ENCODE results near the gene ONECUT2. TPM values are rescaled to one million over a fixed set of nuclear protein-coding genes. Genes with fewer than 3 reads are reported as not detected.

The ONECUT2 gene
- total and polyA plus RNA-seq, 2 donors (not counting 1 experiment from before 2014, with no cell fraction given) = not detected

- ATAC-seq (ENCODE audit: low read depth) = no peak
- 7% methylated on average over 3 of the region's 22 CpGs for WGBS (ENCODE audit: insufficient coverage)
- Histone ChIP-seq H3K4me1 (ENCODE audit: control insufficient read depth in 2 of 2, insufficient read depth in 2 of 2, low read length in 2 of 2) (peaks cover 20 to 38% of the 10 kb centered on the region in 2 donors), H3K9ac (ENCODE audit: low read length) (peak overlapping the region; percentile 6), H3K4me2 (replicated peaks; ENCODE audit: low read depth, low read length, poor library complexity, severe bottlenecking) (peak overlapping the region; percentile 7), H3K27me3 (replicated peaks in 1 of 4; ENCODE audit: control extremely low read depth in 1 of 4, control insufficient read depth in 3 of 4, insufficient read depth in 4 of 4, low read length in 3 of 4) (peaks cover 0 to 84% (median 74%) of the 10 kb centered on the region in 4 experiments), H3K79me2 (ENCODE audit: control insufficient read depth, insufficient read depth, low read length) (no peaks in the 10 kb centered on the region), H3K36me3 (replicated peaks in 1 of 2; ENCODE audit: control extremely low read depth in 1 of 2, control insufficient read depth in 1 of 2, extremely low read depth in 1 of 2, insufficient read depth in 2 of 2, low read length in 1 of 2) (no peaks in the 10 kb centered on the region), H4K20me1 (ENCODE audit: control insufficient read depth, insufficient read depth, low read length, poor library complexity, severe bottlenecking) (no peaks in the 10 kb centered on the region), H3K4me3 (ENCODE audit: control extremely low read depth in 1 of 5, extremely low read depth in 1 of 5, insufficient read depth in 1 of 5, low read depth in 2 of 5, low read length in 4 of 5) (peak overlapping the region in 1 of 5 experiments; percentile 2), H3K27ac (ENCODE audit: low read length in 2 of 2) (no peak overlapping the region), H2AFZ (ENCODE audit: insufficient read depth, low read depth, low read length, poor library complexity, severe bottlenecking) (peak overlapping the region; percentile 13), H3K9me3 (ENCODE audit: control extremely low read depth in 1 of 3, control insufficient read depth in 2 of 3, insufficient read depth in 1 of 3, low read length in 2 of 3) (peaks cover 2 to 46% (median 35%) of the 10 kb centered on the region in 3 donors)
- H3K4me3 Mint-ChIP-seq = peak overlapping the region; percentile 24
- H3K9me3 Mint-ChIP-seq (ENCODE audit: insufficient read depth) = peaks cover 7% of the 10 kb centered on the region
- ChIA-PET POLR2A (no interaction called here), CTCF (no interaction called here)
- intact Hi-C loops (cut with micrococcal nuclease) = no loop called here
- peaks cover 5% of the 10 kb centered on the region for H3K4me1 Mint-ChIP-seq
- no peak for TF ChIP-seq CTCF (IDR thresholded peaks at IDR 0.05)
- TF ChIP-seq EZH2 (IDR thresholded peaks at IDR 0.05; ENCODE audit: borderline replicate concordance, insufficient read depth, low read depth, low read length, poor library complexity, severe bottlenecking) = no peak
- peaks cover 60% of the 10 kb centered on the region for H3K27me3 Mint-ChIP-seq
- H3K27ac Mint-ChIP-seq = peak overlapping the region; percentile 20
- DNase-seq = peak; percentile 31
These were observed 5.8 kb upstream of the ONECUT2 start for GRCh38 chr18:57429167-57430078.

Measured in B cell (primary cell).